IPS-18c (cell line): Measurements from ENCODE around the gene PANK4.
"Not testable (repeated sequence)": the region's sequence is repeated elsewhere in the genome, so short reads cannot be mapped to it uniquely, and the experiment has no call there.

Experiments
- H3K4me3 ChIP-seq: 2 replicates; pipeline ENCODE4 v1.7.0; 2013; ENCODE audit warnings: low read depth, mild to moderate bottlenecking, low read length, moderate library complexity; ENCODE audit not compliant: insufficient read depth
- H3K9me3 ChIP-seq: one replicate; pipeline ENCODE4 v1.6.1; 2013; ENCODE audit warnings: mild to moderate bottlenecking, low read length, moderate library complexity; ENCODE audit not compliant: control insufficient read depth, insufficient read depth

PANK4 gene

GRCh38 chr1:2525920-2526823 lies at the start of gene PANK4:
PANK4 (minus strand) TSS chr1:2526596; CDS start chr1:2526587, 9 bp downstream.
- H3K4me3 ChIP-seq: peak within 1 kb of the TSS; percentile 87
- H3K9me3 ChIP-seq: no peaks in the 10 kb centered on the region

DNA sequence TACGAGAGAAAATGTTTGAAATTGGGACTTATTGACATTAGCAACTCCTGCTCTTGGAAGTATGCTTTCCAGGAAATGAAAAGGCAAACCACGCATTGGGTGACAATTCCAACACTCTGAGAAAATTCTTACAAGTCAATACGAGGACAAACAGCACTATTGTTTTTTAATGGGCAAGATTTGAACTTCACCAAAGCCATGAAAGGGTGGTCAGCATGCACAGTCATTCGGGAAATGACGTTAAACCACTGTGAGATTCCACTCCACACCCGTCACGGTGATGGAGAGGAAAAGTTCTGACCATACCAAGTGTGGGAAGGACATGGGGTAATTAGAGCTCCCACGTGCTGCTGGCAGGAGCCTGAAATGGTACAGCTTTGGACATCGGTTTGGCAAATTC lies 48.0 kb upstream of the PANK4 start:
- H3K4me3 ChIP-seq: no peak overlapping the region
- H3K9me3 ChIP-seq: peaks cover 4% of the 10 kb centered on the region

GRCh38 chr1:2573250-2573920 lies 47.0 kb upstream of the PANK4 start:
- Histone ChIP-seq H3K4me3 (no peak overlapping the region), H3K9me3 (peaks cover 4% of the 10 kb centered on the region)

DNA sequence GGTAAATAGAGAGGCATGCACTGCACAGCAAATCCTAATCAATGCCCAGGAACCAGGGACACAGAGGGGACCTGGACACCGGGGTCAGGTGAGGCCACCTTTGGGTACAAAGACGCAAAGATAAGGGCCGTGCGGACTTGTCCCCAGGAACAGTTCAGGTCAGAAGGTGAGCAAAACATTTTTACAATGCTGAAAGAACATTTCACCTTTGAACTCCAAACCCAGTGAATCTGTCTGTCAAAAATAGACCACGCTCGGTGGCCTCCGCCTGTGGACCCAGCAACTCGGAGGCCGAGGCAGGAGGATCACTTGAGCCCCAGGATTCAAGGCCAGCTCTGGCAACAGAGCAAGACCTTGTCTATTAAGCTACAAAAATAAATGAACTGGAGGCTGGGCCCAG lies 45.0 kb upstream of the PANK4 start:
- Histone ChIP-seq H3K9me3 (peaks cover 4% of the 10 kb centered on the region), H3K4me3 (no peak overlapping the region)

GRCh38 chr1:2570332-2570731 lies 43.9 kb upstream of the PANK4 start:
- Histone ChIP-seq H3K4me3 (no peak overlapping the region), H3K9me3 (peaks cover 4% of the 10 kb centered on the region)

DNA sequence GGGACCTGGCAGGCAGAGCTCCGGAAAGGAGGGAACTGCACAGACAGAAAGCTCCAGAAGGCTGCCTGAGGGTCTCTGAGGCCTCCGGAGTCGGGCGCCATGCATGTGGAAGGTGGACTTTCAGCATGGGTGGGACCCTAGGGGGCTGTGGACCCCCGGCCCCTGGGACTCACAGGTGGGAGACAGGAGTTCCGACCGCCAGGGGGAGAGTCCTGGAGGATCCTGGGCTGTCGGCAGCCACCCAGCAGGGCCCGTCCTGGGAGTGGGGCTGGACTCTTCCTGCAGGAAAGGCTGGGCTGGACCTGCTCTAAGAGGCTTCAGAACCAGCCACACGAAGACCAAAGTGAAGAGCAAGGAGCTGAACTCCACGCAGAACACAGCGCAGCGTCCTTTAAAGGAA lies 43.3 kb upstream of the PANK4 start:
- H3K4me3 ChIP-seq, H3K9me3 ChIP-seq: not testable (repeated sequence)

- Histone ChIP-seq H3K9me3 (peaks cover 4% of the 10 kb centered on the region), H3K4me3 (no peak overlapping the region)
These were observed 42.7 kb upstream of the PANK4 start for GRCh38 chr1:2569060-2569459.

GRCh38 chr1:2568187-2568816 lies 41.9 kb upstream of the PANK4 start:
- H3K9me3 ChIP-seq, H3K4me3 ChIP-seq: not testable (repeated sequence)

DNA sequence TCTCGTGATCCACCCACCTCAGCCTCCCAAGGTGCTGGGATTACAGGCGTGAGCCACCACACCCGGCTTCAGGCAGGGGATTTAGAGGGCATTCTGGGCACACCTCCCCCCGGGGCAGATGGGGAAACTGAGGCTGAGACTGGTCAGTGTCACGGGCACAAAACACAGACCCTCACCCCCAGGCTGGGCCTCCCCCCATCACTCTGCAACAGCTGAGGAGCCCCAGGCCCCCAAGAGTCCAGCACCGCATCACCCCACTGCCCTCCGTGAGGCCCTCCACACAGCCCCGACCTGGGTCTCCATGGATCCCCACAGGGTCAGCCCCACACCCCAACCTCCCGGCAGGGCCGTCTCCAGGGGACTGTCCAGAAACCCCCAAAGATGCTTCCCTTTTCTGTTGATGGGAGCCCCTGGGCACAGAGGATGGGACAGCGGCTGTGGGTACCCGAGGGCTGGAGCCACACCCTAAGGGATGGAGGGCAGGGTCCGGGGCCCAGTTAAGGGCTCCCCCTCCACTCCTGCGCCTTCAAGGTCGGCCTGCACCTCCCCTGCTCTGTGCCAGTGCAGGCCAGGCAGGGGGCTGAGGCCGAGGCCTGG lies 40.8 kb upstream of the PANK4 start:
- H3K9me3 ChIP-seq: no peaks in the 10 kb centered on the region

DNA sequence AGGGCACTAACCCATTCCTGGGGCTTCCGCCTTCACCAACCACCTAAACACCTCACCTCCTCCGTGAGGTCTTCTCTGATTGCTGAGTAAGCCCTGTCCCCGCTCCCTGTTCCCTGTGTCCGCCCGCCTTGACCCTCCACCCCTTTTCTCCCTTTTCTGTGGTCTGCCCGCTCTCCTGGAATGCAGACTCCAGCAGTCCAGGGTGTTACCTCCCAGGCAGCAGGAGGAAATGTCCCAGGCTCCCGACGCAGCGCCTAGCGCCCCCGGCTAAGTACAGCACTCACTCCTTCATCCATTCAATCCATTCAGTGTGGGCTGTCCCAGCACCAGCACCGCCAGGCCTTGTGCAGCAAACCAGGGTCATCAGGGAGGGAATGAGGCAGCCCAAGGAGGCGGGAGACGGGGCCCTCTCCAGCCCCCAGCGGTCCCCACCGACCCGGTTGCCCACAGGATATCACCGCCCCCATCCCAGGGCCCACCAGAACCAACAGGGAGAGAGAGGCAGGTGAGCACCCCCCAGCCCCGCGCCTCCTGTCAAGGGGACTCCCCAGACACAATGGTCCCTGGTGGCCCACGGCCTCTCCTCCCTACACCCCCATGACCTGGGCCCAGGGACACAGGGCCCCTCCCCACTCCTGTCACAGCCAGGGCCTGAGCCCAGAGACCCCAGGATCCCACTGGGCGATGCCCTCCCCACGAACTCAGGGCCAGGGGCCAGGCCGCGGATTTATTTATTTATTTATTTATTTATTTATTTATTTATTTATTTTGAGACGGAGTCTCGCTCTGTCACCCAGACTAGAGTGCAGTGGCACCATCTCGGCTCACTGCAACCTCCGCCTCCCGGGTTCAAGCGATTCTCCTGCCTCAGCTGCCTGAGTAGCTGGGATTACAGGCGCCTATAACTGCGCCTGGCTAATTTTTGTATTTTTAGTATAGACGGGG lies 40.0 kb upstream of the PANK4 start:
- no peak overlapping the region for H3K4me3 ChIP-seq
- H3K9me3 ChIP-seq: no peaks in the 10 kb centered on the region

More for the DNA sequence above, 40.8 kb upstream of the PANK4 start:
- H3K4me3 ChIP-seq: no peak overlapping the region

GRCh38 chr1:2564815-2565374 lies 38.5 kb upstream of the PANK4 start:
- Histone ChIP-seq H3K4me3 (no peak overlapping the region), H3K9me3 (no peaks in the 10 kb centered on the region)

GRCh38 chr1:2564006-2564814 lies 37.8 kb upstream of the PANK4 start:
- Histone ChIP-seq H3K9me3 (no peaks in the 10 kb centered on the region), H3K4me3 (no peak overlapping the region)

DNA sequence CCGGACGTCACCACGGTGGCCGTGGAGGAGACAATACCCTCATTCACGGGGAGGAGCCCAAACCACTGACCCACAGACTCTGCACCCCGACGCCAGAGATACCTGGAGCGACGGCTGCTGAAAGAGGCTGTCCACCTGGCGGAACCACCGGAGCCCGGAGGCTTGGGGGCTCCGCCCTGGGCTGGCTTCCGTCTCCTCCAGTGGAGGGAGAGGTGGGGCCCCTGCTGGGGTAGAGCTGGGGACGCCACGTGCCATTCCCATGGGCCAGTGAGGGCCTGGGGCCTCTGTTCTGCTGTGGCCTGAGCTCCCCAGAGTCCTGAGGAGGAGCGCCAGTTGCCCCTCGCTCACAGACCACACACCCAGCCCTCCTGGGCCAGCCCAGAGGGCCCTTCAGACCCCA lies 36.8 kb upstream of the PANK4 start:
- H3K9me3 ChIP-seq: no peaks in the 10 kb centered on the region
- no peak overlapping the region for H3K4me3 ChIP-seq

GRCh38 chr1:2561898-2562895 lies 35.8 kb upstream of the PANK4 start:
- Histone ChIP-seq H3K9me3 (no peaks in the 10 kb centered on the region), H3K4me3 (no peak overlapping the region)

GRCh38 chr1:2561446-2561845 lies 35.0 kb upstream of the PANK4 start:
- Histone ChIP-seq H3K4me3 (no peak overlapping the region), H3K9me3 (no peaks in the 10 kb centered on the region)
